ENCODE data around the gene HGF. TPM values are rescaled to one million over a fixed set of nuclear protein-coding genes. Genes with fewer than 3 reads are reported as not detected.

HGF gene
- total RNA-seq, 1 donor from 2014 or later = 4.7 TPM

DNA sequence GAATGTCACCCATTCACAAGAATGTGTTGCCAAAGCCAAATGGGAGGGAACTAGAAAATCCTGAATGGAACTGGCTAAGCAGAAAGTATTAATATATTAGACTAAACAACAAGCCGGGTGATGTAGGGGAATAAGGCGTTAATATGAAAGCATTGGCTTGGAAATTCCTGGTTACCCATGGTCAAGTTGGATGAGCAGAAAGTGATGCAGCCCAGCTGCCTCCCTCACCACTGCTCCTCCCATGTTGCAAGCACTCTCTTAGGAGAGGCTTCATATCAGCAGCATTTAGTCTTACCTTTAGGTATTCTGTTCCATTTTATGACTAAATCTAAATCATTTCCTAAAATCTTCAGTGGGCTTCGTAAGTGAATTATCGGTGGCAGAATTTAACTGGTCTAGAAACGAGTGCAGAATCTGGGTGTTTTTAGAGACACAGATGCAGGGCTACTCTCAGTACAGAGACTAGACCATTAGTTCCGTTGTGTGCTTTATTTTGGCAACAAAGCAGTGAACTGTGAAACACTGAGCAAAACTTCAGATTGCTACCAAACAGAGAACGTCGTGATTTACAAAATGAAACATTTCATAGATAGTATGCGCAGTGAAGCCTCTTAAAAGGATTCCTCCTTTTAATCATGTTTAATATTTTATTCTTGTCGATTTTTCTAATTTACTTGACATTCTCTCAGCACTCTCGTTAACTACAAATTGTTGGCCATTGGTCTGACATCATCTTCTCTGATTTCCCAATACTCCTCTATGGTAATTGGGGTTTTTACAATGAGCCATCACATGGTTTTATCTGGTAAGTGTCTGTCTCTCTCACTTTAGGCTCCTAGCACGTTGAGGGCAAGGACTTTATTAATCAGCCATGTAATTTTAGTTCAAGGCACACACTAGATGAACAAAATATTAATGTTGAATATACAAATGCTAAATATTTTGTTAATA, 22.0 kb upstream of the HGF start:
- Histone ChIP-seq H3K4me3 (ENCODE audit: low read length in 3 of 3) (no peak overlapping the region), H3K9me3 (ENCODE audit: control insufficient read depth in 3 of 3, low read length in 3 of 3) (no peaks in the 10 kb centered on the region), H3K4me1 (ENCODE audit: control insufficient read depth in 3 of 3, insufficient read depth in 3 of 3, low read length in 3 of 3) (no peaks in the 10 kb centered on the region), H3K27me3 (ENCODE audit: control insufficient read depth in 3 of 3, insufficient read depth in 3 of 3, low read length in 3 of 3) (no peaks in the 10 kb centered on the region), H3K36me3 (ENCODE audit: control insufficient read depth in 3 of 3, insufficient read depth in 3 of 3, low read length in 3 of 3) (no peaks in the 10 kb centered on the region), H3K27ac (ENCODE audit: low read depth, low read length) (no peak overlapping the region), H3K9ac (ENCODE audit: low read depth in 1 of 3, low read length in 3 of 3) (no peak overlapping the region)

DNA sequence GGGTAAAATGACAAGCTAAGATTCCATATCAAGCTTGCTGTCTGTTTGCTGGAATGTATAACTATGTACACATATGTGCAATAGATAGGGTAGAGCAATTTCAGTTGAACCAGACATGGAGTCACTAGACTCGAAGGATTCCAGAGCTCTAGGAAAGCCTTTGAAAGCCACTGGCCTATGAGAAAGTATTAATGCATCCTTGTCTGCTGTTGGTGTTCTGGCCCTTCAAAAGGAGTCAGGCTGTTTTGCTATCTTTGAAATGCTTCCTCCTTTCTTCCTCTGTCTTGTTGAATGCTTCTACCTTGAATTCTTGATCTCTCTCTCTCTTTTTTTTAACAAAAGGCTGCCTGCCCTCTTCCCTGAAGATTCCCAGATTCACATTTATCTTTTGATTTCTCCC, 20.8 kb upstream of the HGF start:
- Histone ChIP-seq H3K9me3 (ENCODE audit: control insufficient read depth in 3 of 3, low read length in 3 of 3) (no peaks in the 10 kb centered on the region), H3K9ac (ENCODE audit: low read depth in 1 of 3, low read length in 3 of 3) (no peak overlapping the region), H3K36me3 (ENCODE audit: control insufficient read depth in 3 of 3, insufficient read depth in 3 of 3, low read length in 3 of 3) (no peaks in the 10 kb centered on the region), H3K4me1 (ENCODE audit: control insufficient read depth in 3 of 3, insufficient read depth in 3 of 3, low read length in 3 of 3) (no peaks in the 10 kb centered on the region), H3K27ac (ENCODE audit: low read depth, low read length) (no peak overlapping the region), H3K27me3 (ENCODE audit: control insufficient read depth in 3 of 3, insufficient read depth in 3 of 3, low read length in 3 of 3) (no peaks in the 10 kb centered on the region), H3K4me3 (ENCODE audit: low read length in 3 of 3) (no peak overlapping the region)

DNA sequence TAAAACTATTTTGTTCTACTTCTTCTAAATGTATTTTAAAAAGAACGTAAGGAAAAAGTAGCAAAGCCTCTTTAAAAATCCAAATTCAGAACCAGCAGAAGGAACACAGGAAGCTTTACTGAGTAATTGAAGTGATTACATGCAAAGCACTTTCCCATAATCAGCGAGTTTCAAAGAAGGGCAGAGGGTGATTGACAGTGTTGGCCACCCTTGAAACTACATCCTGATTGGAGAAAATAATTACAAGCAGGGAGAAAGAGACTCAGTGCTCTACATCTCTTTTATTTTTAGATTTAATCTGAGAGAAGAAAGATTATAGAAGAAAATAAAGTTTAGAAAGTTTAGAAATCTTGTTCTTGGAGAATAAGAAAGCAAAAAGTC, 20.3 kb upstream of the HGF start:
- no peak overlapping the region for H3K9ac ChIP-seq (ENCODE audit: low read depth in 1 of 3, low read length in 3 of 3)
- H3K27ac ChIP-seq (ENCODE audit: low read depth, low read length) = no peak overlapping the region
- no peaks in the 10 kb centered on the region for H3K36me3 ChIP-seq (ENCODE audit: control insufficient read depth in 3 of 3, insufficient read depth in 3 of 3, low read length in 3 of 3)
- H3K27me3 ChIP-seq (ENCODE audit: control insufficient read depth in 3 of 3, insufficient read depth in 3 of 3, low read length in 3 of 3) = no peaks in the 10 kb centered on the region
- no peak overlapping the region for H3K4me3 ChIP-seq (ENCODE audit: low read length in 3 of 3)
- H3K9me3 ChIP-seq (ENCODE audit: control insufficient read depth in 3 of 3, low read length in 3 of 3) = no peaks in the 10 kb centered on the region
- H3K4me1 ChIP-seq (ENCODE audit: control insufficient read depth in 3 of 3, insufficient read depth in 3 of 3, low read length in 3 of 3) = no peaks in the 10 kb centered on the region

DNA sequence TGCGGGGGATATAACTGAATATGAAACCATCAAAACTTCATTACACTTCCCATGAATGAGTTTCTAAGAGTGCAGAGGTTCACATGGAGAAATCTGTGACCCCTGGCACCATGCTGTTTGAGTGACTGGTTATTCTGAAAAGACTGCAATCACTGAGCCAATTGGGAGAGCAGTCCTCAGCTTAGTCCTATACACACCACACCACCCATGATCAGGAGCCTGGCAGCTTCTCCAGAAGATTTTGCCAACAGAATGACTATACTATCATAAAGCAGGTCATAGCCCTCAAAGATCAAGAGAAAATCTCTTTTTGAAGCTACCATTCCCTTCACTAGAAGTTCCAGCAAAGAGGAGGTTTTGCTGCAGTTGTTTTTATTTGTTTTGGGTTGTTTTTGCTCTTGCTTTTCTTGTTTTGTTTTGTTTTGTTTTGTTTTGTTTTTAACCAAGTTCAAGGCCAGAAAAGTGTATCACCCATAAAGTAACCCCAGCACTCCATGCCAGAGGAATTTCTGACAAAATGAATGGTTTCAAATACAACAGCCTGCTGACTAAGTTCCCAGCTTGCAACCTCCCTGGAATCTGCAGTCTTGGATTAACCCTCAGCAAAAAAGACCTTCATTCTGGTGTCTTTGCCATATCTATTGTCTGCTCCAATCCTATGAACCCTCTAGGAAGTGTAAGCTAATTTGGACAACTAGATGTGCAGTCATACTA, 19.7 kb upstream of the HGF start:
- no peaks in the 10 kb centered on the region for H3K27me3 ChIP-seq (ENCODE audit: control insufficient read depth in 3 of 3, insufficient read depth in 3 of 3, low read length in 3 of 3)
- H3K27ac ChIP-seq (ENCODE audit: low read depth, low read length) = no peak overlapping the region
- no peaks in the 10 kb centered on the region for H3K9me3 ChIP-seq (ENCODE audit: control insufficient read depth in 3 of 3, low read length in 3 of 3)
- H3K9ac ChIP-seq (ENCODE audit: low read depth in 1 of 3, low read length in 3 of 3) = no peak overlapping the region
- no peak overlapping the region for H3K4me3 ChIP-seq (ENCODE audit: low read length in 3 of 3)
- no peaks in the 10 kb centered on the region for H3K36me3 ChIP-seq (ENCODE audit: control insufficient read depth in 3 of 3, insufficient read depth in 3 of 3, low read length in 3 of 3)
- no peaks in the 10 kb centered on the region for H3K4me1 ChIP-seq (ENCODE audit: control insufficient read depth in 3 of 3, insufficient read depth in 3 of 3, low read length in 3 of 3)

DNA sequence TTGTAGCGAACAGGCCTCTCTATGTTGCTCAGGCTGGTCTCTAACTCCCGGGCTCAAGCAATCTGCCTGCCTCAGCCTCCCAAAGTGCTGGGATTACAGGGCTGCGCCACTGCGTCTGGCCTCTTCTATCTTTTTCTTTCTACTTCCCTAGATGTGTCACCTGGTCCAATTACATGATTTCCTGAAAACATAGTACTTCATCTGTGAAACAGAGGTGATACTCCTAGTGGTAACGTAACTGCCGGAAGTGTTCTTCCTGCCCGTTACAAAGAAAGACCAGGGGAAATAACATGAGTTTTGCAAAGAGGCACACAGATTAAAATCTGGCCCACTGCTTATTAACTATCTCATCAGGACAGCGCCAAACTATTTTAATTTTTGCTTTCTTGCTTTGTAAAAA, 18.4 kb upstream of the HGF start:
- H3K4me1 ChIP-seq (ENCODE audit: control insufficient read depth in 3 of 3, insufficient read depth in 3 of 3, low read length in 3 of 3) = no peaks in the 10 kb centered on the region
- H3K36me3 ChIP-seq (ENCODE audit: control insufficient read depth in 3 of 3, insufficient read depth in 3 of 3, low read length in 3 of 3) = no peaks in the 10 kb centered on the region
- no peak overlapping the region for H3K9ac ChIP-seq (ENCODE audit: low read depth in 1 of 3, low read length in 3 of 3)
- no peaks in the 10 kb centered on the region for H3K9me3 ChIP-seq (ENCODE audit: control insufficient read depth in 3 of 3, low read length in 3 of 3)
- no peak overlapping the region for H3K4me3 ChIP-seq (ENCODE audit: low read length in 3 of 3)
- no peak overlapping the region for H3K27ac ChIP-seq (ENCODE audit: low read depth, low read length)
- no peaks in the 10 kb centered on the region for H3K27me3 ChIP-seq (ENCODE audit: control insufficient read depth in 3 of 3, insufficient read depth in 3 of 3, low read length in 3 of 3)

DNA sequence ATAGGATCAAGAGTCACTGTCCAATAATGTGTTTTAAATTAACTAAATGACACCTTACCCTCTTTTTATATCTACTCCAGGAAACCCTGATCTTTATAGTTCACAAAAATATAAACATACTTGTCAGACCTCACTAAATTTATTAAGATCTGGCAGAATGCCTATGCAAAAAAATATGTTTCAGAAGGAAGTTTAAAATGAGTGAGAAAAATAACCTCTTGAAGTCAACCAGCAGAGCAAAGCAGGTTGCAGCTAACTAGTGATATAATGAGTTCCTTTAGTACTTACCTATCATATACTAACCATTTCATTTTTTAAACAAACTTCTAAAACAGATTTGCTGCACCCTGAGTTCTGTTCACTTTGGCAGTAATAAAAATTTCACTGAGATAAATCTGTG, 14.0 kb upstream of the HGF start:
- no peaks in the 10 kb centered on the region for H3K36me3 ChIP-seq (ENCODE audit: control insufficient read depth in 3 of 3, insufficient read depth in 3 of 3, low read length in 3 of 3)
- H3K27me3 ChIP-seq (ENCODE audit: control insufficient read depth in 3 of 3, insufficient read depth in 3 of 3, low read length in 3 of 3) = no peaks in the 10 kb centered on the region
- no peaks in the 10 kb centered on the region for H3K9me3 ChIP-seq (ENCODE audit: control insufficient read depth in 3 of 3, low read length in 3 of 3)
- H3K27ac ChIP-seq (ENCODE audit: low read depth, low read length) = no peak overlapping the region
- no peaks in the 10 kb centered on the region for H3K4me1 ChIP-seq (ENCODE audit: control insufficient read depth in 3 of 3, insufficient read depth in 3 of 3, low read length in 3 of 3)
- H3K4me3 ChIP-seq (ENCODE audit: low read length in 3 of 3) = no peak overlapping the region
- no peak overlapping the region for H3K9ac ChIP-seq (ENCODE audit: low read depth in 1 of 3, low read length in 3 of 3)

DNA sequence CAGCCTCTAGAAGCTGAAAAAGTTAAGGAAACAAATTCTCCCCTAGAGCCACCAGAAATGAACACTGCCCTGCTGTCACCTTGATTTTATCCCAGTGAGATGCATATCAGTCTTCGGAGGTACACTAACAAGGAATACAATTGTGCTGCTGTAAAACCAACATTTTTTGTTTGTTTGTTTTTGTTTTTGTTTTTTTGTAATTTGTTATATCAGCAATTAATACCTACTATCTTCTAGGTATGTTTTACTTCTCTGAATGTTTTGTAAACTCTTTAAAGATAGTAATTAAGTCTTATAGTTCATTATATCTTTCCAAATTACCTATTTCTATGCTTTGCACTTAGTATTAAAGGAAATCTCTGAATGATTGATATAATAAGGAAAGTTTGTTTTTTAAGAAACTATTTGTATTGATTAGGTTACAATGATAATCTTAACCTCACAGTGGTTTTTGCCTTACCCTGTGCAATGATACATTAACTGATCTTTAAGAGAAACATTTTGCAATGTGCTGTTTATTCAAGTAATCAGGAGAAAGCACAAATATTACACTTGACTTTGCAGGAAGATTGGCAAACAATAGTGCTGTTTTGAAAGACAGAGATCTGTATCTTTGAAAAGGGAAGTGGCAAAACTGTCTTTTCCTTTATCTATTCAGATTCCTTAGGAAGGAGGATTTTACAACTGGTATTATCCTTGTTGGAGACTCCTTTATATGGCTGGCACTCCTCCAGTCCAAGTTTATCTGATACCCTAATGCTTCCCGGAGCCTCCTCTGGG, 11.3 kb upstream of the HGF start:
- Histone ChIP-seq H3K4me3 (ENCODE audit: low read length in 3 of 3) (no peak overlapping the region), H3K27ac (ENCODE audit: low read depth, low read length) (no peak overlapping the region), H3K9ac (ENCODE audit: low read depth in 1 of 3, low read length in 3 of 3) (no peak overlapping the region), H3K9me3 (ENCODE audit: control insufficient read depth in 3 of 3, low read length in 3 of 3) (no peaks in the 10 kb centered on the region), H3K27me3 (ENCODE audit: control insufficient read depth in 3 of 3, insufficient read depth in 3 of 3, low read length in 3 of 3) (no peaks in the 10 kb centered on the region), H3K36me3 (ENCODE audit: control insufficient read depth in 3 of 3, insufficient read depth in 3 of 3, low read length in 3 of 3) (no peaks in the 10 kb centered on the region), H3K4me1 (ENCODE audit: control insufficient read depth in 3 of 3, insufficient read depth in 3 of 3, low read length in 3 of 3) (no peaks in the 10 kb centered on the region)

DNA sequence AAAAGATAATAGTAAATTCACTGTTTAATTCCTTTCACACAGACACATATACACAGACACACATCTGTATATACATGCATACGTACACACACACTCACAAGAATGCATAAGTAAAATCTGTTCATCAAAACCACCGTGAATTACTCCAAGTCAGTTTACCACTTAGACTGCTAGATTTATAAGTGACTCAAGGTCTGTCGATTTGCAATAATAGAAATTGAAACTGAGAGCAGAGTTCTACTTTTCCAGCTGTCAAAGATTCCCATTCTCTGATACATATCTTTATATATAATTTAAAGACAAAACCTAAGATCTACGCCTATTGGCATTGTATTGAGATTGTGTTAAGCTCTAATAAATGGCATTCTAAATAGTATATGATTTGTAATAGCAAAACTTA, 9.9 kb upstream of the HGF start:
- no peak overlapping the region for H3K9ac ChIP-seq (ENCODE audit: low read depth in 1 of 3, low read length in 3 of 3)
- H3K9me3 ChIP-seq (ENCODE audit: control insufficient read depth in 3 of 3, low read length in 3 of 3) = no peaks in the 10 kb centered on the region
- H3K36me3 ChIP-seq (ENCODE audit: control insufficient read depth in 3 of 3, insufficient read depth in 3 of 3, low read length in 3 of 3) = no peaks in the 10 kb centered on the region
- no peak overlapping the region for H3K4me3 ChIP-seq (ENCODE audit: low read length in 3 of 3)
- H3K4me1 ChIP-seq (ENCODE audit: control insufficient read depth in 3 of 3, insufficient read depth in 3 of 3, low read length in 3 of 3) = no peaks in the 10 kb centered on the region
- no peaks in the 10 kb centered on the region for H3K27me3 ChIP-seq (ENCODE audit: control insufficient read depth in 3 of 3, insufficient read depth in 3 of 3, low read length in 3 of 3)
- no peak overlapping the region for H3K27ac ChIP-seq (ENCODE audit: low read depth, low read length)

DNA sequence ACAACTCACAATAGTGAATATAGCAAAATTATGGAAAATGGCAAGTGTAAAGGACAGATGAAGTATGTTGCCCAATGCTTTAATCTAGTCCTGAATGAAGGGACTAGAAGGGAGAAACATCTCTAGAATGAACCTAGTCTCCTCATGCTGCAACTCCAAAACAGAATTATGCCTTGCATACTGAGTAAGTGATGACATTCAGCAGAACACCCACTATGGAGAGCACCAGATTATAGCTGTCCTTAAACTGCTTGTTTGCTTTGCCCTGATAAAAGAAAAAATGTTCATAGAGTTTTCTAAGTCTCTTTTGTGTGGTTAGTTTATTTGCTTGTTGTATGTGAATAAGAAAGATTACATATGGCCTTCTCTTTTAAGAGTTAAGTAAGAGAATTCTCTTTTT, 7.8 kb upstream of the HGF start:
- no peak overlapping the region for H3K4me3 ChIP-seq (ENCODE audit: low read length in 3 of 3)
- H3K9me3 ChIP-seq (ENCODE audit: control insufficient read depth in 3 of 3, low read length in 3 of 3) = no peaks in the 10 kb centered on the region
- H3K27me3 ChIP-seq (ENCODE audit: control insufficient read depth in 3 of 3, insufficient read depth in 3 of 3, low read length in 3 of 3) = no peaks in the 10 kb centered on the region
- no peak overlapping the region for H3K9ac ChIP-seq (ENCODE audit: low read depth in 1 of 3, low read length in 3 of 3)
- H3K4me1 ChIP-seq (ENCODE audit: control insufficient read depth in 3 of 3, insufficient read depth in 3 of 3, low read length in 3 of 3) = no peaks in the 10 kb centered on the region
- H3K36me3 ChIP-seq (ENCODE audit: control insufficient read depth in 3 of 3, insufficient read depth in 3 of 3, low read length in 3 of 3) = no peaks in the 10 kb centered on the region
- no peak overlapping the region for H3K27ac ChIP-seq (ENCODE audit: low read depth, low read length)
